ENCODE measurements around the gene CDKL1. TPM values are rescaled to one million over a fixed set of nuclear protein-coding genes. Genes with fewer than 3 reads are reported as not detected.

CDKL1 gene
- polyA plus RNA-seq (ENCODE audit: insufficient read depth in 1 of 5, insufficient read length in 5 of 5, low replicate concordance in 1 of 5), result 10 to 100 TPM in 4 of 5 donors, 1 to 10 TPM in 1; 9.8 to 14.8 (median 13.6) TPM
- long read RNA-seq, donor 1, partial matches to known transcripts, result 0 of 1 reads
- long read RNA-seq, donor 1, other reads (novel, unspliced or antisense), result 0 of 1 reads
- long read RNA-seq, donor 2, partial matches to known transcripts, result 0 of 1 reads
- long read RNA-seq, donor 2, other reads (novel, unspliced or antisense), result 0 of 1 reads
- long read RNA-seq, donor 3, partial matches to known transcripts, result 22 of 22 reads
- long read RNA-seq, donor 3, other reads (novel, unspliced or antisense), result 0 of 22 reads
- long read RNA-seq, donor 4, partial matches to known transcripts, result 0 of 1 reads
- long read RNA-seq, donor 4, other reads (novel, unspliced or antisense), result 0 of 1 reads
- long read RNA-seq, donor 5, partial matches to known transcripts, result 6 of 11 reads
- long read RNA-seq, donor 5, other reads (novel, unspliced or antisense), result 0 of 11 reads
- long read RNA-seq, donor 6, partial matches to known transcripts, result 0 of 4 reads
- long read RNA-seq, donor 6, other reads (novel, unspliced or antisense), result 0 of 4 reads
- long read RNA-seq, donor 7, partial matches to known transcripts, result 0 of 3 reads
- long read RNA-seq, donor 7, other reads (novel, unspliced or antisense), result 0 of 3 reads
- long read RNA-seq, donor 8, partial matches to known transcripts, result 9 of 9 reads
- long read RNA-seq, donor 8, other reads (novel, unspliced or antisense), result 0 of 9 reads

GRCh38 chr14:50396631-50397389 is at the start of gene CDKL1:
Gene CDKL1 (minus strand): TSS chr14:50396881. CDS start chr14:50395868, 1,013 bp downstream.
- peak; percentile 70 to 74 for DNase-seq

- DNase-seq, result no peak
Measured at GRCh38 chr14:50434528-50434927, 37.8 kb upstream of the CDKL1 start.

DNA sequence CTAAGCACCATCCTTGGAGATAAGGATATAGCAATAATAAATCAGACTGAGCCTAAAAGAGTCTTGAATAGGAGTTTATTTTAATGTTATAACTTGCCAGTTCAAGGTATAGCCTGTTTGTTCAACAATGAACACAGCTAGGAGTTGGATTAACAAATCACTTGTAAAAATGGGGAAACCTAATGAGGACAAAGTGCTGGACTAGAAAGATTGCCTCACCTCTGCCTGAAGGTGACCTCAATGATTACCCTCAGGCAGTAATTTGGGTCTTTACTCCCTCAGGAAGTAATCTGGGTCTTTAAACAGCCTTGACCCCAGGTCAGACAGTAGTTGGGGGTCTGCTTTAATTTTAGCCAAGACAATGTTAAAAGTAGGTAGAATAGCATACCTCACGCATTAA is 35.5 kb upstream of the CDKL1 start:
- DNase-seq, result no peak

DNA sequence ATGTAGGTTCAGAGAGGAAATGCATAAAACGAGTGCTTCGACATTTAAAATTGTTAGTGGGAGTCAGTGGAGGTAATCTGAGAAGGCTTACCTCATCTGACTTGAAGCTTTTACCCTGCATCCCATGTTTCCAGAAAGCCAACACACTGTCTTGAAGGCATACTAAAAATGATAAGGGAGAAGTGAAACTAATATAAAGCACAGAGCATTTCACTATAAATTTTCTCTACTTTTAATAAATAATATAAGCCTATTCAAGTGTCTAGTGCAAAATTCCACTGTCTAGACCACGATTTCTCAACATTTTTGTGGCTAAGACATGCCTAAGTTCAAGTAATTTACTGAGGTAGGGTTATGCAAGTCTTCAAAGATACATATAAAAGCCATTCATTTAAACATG is 29.1 kb upstream of the CDKL1 start:
- DNase-seq, result no peak

GRCh38 chr14:50425105-50425504 is 28.4 kb upstream of the CDKL1 start:
- no peak for DNase-seq

DNA sequence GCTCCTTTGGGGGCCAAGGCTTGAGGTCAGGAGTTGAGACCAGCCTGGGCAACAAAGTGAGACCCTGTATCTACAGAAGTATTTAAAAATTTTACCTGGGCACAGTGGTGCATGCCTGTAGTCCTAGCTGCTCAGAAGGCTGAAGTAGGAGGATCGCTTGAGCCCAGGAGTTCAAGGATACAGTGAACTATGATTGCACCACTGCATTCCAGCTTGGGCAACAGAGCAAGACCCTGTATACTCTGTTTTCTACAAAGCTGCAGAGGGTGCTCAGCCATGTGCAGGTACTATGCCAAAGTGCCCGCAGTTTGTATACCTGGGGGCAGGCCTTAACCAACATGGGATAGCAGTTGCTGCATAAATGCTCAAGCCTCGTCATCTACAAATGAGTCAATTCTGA is 26.8 kb upstream of the CDKL1 start:
- DNase-seq, result no peak

DNA sequence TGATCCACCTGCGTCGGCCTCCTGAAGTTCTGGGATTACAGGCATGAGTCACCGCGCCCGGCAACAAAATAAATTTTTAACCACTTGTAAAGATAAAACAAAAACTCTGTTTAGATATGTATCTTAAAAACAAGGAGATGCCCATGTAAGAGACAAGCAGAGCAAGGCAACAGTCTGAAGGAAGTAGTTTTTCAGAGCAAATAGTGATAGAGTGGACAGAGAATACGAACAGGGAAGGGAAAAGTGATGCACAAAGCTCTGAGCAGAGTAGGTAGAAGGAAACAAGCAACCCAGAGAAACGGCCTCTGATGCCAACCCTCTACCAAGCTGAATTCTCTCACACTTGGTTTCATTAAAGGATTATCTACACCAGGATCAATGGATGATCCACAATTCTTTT is 24.8 kb upstream of the CDKL1 start:
- DNase-seq, result no peak

GRCh38 chr14:50417853-50418252 is 21.2 kb upstream of the CDKL1 start:
- no peak for DNase-seq

DNA sequence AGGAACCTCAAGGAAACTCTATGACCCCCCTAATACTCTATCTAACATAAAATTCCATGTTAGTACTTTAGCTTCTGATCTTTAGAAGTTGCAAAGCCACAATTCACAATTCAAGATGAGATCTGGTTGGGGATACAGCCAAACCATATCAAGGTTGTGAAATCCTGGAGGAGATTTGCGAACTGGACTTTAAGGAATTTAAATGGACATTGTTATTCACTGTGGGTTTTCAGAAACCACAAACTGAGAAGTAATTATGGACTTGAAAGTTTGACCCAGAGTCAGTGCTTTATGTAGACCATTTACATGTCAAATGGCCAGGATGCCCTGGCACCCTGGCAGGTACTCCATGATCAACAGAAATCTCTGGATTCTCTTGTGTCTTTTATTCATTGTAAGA is 14.2 kb upstream of the CDKL1 start:
- no peak for DNase-seq

- DNase-seq, result no peak
Measured at GRCh38 chr14:50410071-50410470, 13.4 kb upstream of the CDKL1 start.

DNA sequence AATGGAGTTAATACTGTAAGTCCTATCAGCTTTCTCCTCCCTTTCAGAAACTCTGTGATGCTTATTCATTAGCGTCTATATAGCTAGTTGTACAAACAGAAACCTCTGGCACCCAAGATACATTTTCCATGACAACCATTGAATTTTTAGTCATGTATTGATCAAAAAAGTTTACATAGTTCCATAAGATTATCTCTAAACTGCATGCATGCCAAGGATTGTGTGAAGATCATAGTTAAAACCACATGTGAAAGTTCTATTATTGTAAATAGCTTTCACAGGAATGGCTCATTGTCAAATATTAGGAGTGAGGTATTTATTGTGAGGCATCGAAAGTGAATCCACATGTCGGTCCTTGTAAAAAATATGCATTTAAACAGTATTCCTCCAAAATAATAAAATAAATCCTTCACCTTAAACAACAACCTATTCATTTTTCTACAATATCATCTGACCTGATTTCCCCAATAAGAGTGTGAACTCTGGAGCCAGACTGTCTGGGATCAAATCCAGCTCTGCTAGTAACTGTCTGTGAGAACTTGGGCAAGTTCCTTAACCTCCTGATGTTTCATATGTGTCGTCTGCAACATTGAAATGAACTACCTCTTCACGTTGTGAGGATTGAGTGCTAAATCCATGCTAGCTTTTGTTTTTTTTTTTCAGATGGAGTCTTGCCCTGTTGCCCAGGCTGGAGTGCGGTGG is 10.6 kb upstream of the CDKL1 start:
- DNase-seq, result no peak

GRCh38 chr14:50403419-50403818 is 6.7 kb upstream of the CDKL1 start:
- DNase-seq, result peak; percentile 77 to 81

DNA sequence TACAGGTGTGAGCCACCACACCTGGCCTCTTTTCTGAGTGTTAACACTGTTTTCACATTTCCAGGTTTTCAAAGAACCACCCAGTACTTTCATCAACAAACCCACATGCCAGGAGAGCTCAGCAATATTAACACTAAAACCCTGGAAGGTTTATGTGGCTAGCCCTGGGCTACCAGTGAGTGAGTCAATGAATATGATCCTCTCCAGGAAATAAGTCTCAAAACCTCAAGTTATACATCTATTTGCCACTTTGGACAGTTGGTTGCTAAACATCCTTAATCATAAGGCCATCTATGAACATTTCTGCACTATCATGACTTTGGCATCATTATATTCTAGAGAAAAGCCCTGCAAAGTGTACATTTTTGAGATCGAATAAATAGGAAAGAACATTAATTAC is 6.3 kb upstream of the CDKL1 start:
- DNase-seq, result no peak

DNA sequence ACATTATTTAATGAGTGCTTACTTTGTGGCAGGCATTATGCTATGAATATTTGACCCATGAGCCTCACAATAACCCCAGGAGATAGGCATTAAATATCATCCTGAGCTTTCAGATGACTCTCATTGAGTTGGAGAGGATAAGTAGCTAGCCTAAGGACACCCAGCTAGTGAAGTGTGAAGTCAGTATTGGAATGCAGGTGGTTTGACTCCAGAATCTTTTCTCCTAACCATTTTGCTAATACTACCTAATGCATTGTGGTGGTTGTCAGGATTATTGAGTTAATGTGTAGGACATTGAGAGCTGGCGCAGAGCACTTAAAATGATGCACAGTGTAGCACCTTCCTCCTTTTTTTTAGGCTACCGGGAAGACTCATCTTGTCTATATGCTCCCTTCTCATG is 3.8 kb upstream of the CDKL1 start:
- DNase-seq, result no peak

DNA sequence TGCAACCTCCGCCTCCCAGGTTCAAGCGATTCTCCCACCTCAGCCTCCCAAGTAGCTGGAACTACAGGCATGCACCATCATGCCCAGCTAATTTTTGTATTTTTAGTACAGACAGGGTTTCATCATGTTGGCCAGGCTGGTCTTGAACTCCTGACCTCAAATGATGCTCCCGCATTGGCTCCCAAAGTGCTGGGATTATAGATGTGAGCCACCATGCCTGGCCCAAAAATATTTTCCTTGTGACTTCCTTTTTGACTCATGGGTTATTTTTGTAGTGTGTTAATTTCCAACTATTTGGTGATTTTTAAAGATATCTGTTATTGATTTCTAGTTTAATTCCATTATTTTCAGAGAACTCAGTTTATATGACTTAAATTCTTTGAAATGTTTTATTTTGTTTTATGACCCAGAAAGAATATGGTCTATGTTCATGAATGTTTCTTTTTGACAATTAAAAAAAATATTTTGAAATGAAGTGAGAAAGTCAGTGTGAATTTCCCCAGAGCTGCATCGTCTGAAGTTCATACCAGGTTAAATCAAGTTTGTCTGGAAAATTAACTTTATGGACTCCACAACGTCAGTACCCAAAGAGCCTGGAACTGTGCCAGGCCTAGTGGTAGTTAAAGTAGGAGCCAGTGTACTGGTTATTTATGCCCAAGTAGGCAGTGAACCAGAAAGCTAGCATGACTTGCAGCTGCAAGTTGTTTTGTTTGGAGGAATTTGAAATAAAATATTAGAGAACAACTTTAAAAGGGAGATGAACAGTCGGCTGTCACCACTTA is 2.8 kb upstream of the CDKL1 start:
- DNase-seq, result no peak

DNA sequence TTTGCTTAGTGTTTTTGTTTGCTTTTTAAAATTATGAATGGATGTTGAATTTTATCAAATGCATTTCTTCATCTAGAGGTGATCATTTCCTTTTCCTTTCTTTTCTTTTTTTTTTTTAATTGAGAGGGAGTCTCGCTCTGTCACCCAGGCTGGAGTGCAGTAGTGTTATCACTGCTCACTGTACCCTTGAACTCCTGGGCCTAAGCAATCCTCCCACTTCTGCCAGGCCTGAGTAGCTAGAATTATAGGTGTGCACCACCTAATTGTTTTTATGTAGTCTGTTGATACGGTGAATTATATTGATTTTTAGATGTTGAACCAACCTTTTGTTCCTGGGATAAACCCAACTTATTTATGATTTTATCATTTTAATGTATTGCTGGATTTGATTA is 1.5 kb upstream of the CDKL1 start:
- no peak for DNase-seq

DNA sequence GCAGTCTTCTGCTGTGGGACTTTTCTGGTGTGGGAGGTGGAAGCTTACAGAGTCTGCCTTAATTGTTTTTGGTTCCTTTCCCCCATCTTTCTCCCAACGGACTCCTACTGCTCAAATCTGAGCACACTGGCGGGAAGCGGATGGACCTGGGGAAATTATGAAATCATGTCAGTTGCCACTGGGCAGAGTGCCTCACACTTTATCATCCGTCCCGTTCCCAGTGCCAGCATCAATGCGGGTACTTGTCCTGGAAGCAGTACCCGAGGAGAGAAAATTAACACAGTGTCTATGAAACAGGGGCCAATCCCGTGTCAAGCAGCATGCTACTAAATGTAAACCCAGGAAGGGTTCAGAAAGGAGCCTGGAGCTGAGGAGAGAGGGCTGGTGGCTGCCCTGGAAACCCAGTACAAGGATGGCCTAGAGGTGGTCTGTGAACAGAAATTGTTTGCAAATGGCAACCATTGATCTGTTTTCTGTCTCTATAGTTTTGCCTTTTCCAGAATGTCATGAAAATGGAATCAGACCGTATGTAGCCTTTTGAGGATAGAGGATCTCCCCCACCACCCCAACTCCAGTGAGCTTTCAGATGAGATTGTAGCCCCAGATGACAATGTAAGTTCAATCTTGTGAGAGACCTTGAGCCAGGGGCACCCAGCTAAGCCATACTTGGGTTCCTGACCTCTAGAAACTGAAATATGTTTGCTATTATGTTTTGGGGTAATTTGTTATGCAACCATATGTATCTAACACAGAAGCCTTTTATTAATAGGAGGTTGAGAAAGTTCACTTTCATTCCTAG is 908 bp upstream of the CDKL1 start:
- DNase-seq, result no peak

DNA sequence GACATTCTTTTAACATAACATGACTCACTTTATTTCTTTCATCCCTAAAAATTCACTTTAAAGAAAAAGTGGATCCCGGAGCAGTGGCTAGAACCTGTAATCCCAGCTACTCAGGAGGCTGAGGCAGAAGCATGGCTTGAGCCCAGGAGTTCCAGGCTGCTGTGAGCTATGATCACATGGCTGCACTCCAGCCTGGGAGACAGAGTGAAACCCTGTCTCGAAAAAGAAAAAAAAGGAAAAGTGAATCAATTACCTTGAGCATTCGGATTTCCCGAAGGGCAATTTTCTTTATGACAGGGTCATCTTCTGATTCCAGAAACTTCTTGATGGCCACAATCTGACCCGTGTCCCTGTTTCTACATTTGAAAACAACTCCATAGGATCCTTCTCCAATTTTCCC is 1.2 kb downstream of the CDKL1 start:
- DNase-seq, result no peak

DNA sequence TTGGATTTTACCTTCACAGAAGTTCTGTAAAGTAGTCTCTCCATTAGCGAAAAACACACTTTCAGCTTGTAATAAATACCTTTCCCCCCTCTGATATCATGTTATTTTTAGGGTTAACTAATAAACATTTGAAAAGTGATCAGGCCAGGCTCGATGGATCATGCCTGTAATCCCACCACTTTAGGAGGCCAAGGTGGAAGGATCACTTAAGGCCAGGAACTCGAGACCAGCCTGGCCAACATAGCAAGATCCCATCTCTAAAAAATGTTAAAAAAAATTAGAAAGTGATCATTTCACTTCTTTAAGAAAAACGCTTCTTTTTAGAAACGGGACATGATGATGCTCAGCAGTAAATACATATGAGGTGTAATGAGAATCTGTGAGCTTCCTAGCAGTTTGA is 2.0 kb downstream of the CDKL1 start:
- DNase-seq, result no peak

Data from right lung (tissue), 10 donors.